K562 (cell line): ENCODE measurements around the gene FANCG. TPM values are rescaled to one million over a fixed set of nuclear protein-coding genes. Genes with fewer than 3 reads are reported as not detected.

Source experiments
- EGR1 ChIP-seq: fragments of 450-650 bp; conservative IDR thresholded peaks from 2 replicates; pipeline ENCODE4 v1.6.1; 2017; ENCODE audit warnings: mild to moderate bottlenecking
- FOXM1 ChIP-seq, 2 experiments: fragments of 450-650 bp in 1 of 2; sonication (generic) in 1 of 2; formaldehyde crosslinking in 1 of 2; IDR thresholded peaks; 2 replicates each; pipeline versions ENCODE4 v1.6.1 to v1.9.0; 2017 to 2022; ENCODE audit warnings: low read depth in 2 of 2, mild to moderate bottlenecking in 2 of 2, missing genetic modification reagents in 1 of 2, moderate library complexity in 1 of 2
- FOXP4 ChIP-seq: sonication (generic); formaldehyde crosslinking; IDR thresholded peaks from 2 replicates; pipeline ENCODE4 v1.8.0; 2022; ENCODE audit warnings: mild to moderate bottlenecking, missing genetic modification reagents, borderline replicate concordance
- GTF2F1 ChIP-seq: IDR thresholded peaks from 2 replicates; pipeline ENCODE4 v1.6.1; 2011; ENCODE audit warnings: low read depth, low read length, improper control_type of control experiment
- HMGXB4 ChIP-seq: sonication (generic); formaldehyde crosslinking; IDR thresholded peaks from 2 replicates; pipeline ENCODE4 v1.8.1; 2023; ENCODE audit warnings: mild to moderate bottlenecking, missing genetic modification reagents
- ILK ChIP-seq: fragments of 450-650 bp; IDR thresholded peaks from 2 replicates; pipeline ENCODE4 v1.6.1; 2016; ENCODE audit warnings: missing genetic modification characterization, low read depth, mild to moderate bottlenecking, missing compliant biosample characterization, moderate library complexity, borderline replicate concordance
- IRF9 ChIP-seq: fragments of 450-650 bp; IDR thresholded peaks from 2 replicates; pipeline ENCODE4 v1.6.1; 2016; ENCODE audit warnings: missing biosample characterization, missing genetic modification characterization
- MAFK ChIP-seq: IDR thresholded peaks from 2 replicates; pipeline ENCODE4 v1.6.1; 2011; ENCODE audit warnings: low read length, improper control_type of control experiment
- MEIS2 ChIP-seq: fragments of 450-650 bp; IDR thresholded peaks from 2 replicates; pipeline ENCODE4 v1.6.1; 2014; ENCODE audit warnings: mild to moderate bottlenecking; ENCODE audit not compliant: partially characterized antibody
- MTA1 ChIP-seq: fragments of 450-650 bp; IDR thresholded peaks from 2 replicates; pipeline ENCODE4 v1.6.1; 2017; ENCODE audit warnings: borderline replicate concordance
- NKRF ChIP-seq: fragments of 450-650 bp; IDR thresholded peaks from 2 replicates; pipeline ENCODE4 v1.6.1; 2016; ENCODE audit warnings: borderline replicate concordance
- PML ChIP-seq: IDR thresholded peaks from 2 replicates; pipeline ENCODE4 v1.6.1; 2012; ENCODE audit warnings: low read length, inconsistent platforms
- RHOXF2B ChIP-seq: fragments of 250-450 bp; sonication (Bioruptor Pico); conservative IDR thresholded peaks from 2 replicates; pipeline ENCODE4 v1.5.1; 2021
- SMC3 ChIP-seq: conservative IDR thresholded peaks from 2 replicates; pipeline ENCODE4 v1.6.1; 2011; ENCODE audit warnings: low read depth, low read length, improper control_type of control experiment; ENCODE audit not compliant: insufficient read depth
- SNRNP70 ChIP-seq: fragments of 200-400 bp; formaldehyde crosslinking; optimal IDR thresholded peaks from 2 replicates; pipeline ENCODE3; 2017; ENCODE audit warnings: low read depth, low read length
- TEAD4 ChIP-seq, 2 experiments: sonication (generic) in 1 of 2; formaldehyde crosslinking in 1 of 2; IDR thresholded peaks; 2 replicates each; pipeline versions ENCODE4 v1.6.1 to v1.8.0; 2012 to 2022; ENCODE audit warnings: borderline replicate concordance in 1 of 2, inconsistent platforms in 1 of 2, low read length in 1 of 2, mild to moderate bottlenecking in 1 of 2, missing genetic modification reagents in 1 of 2
- THRB ChIP-seq: fragments of 450-650 bp; formaldehyde crosslinking; conservative IDR thresholded peaks from 2 replicates; pipeline ENCODE4 v1.4.0; 2022; ENCODE audit warnings: mild to moderate bottlenecking, missing genetic modification characterization
- U2AF1 ChIP-seq: fragments of 200-400 bp; formaldehyde crosslinking; optimal IDR thresholded peaks from 2 replicates; pipeline ENCODE3; 2017; ENCODE audit warnings: mild to moderate bottlenecking, low read depth, low read length, moderate library complexity
- ZNF282 ChIP-seq: sonication (generic); formaldehyde crosslinking; IDR thresholded peaks from 2 replicates; pipeline ENCODE4 v1.8.1; 2023; ENCODE audit warnings: missing genetic modification reagents
- ZNF431 ChIP-seq: sonication (generic); formaldehyde crosslinking; IDR thresholded peaks from 2 replicates; pipeline ENCODE4 v1.8.0; 2022; ENCODE audit warnings: mild to moderate bottlenecking, missing genetic modification reagents
- ZZZ3 ChIP-seq: fragments of 450-650 bp; IDR thresholded peaks from 2 replicates; pipeline ENCODE4 v1.6.1; 2016; ENCODE audit warnings: antibody characterized with exemption, mild to moderate bottlenecking, moderate library complexity
- polyA plus RNA-seq, 8 experiments: library from polyadenylated mRNA; depleted of rRNA in 4 of 8; stranded (reverse) in 5 of 8; unstranded in 3 of 8; fragments of >200 nt; fragmentation: Nextera tagmentation in 2 of 8; fragmentation: Illumina TruSeq in 1 of 8; extraction: Ambion mirVana in 2 of 8; extraction: Trizol in 1 of 8; gene quantifications; 2 replicates each; pipeline versions ENCODE4 v1.2.1 to v1.2.3, GENCODE V29; 2011 to 2014; ENCODE audit warnings: inconsistent platforms in 1 of 8, missing spikeins in 1 of 8
- total RNA-seq, 7 experiments: library from RNA; depleted of rRNA in 6 of 7; stranded (reverse); fragments of >200 nt in 6 of 7; fragmentation: Illumina TruSeq in 2 of 7; extraction: Trizol in 2 of 7; gene quantifications; 2 replicates each; pipeline versions ENCODE4 v1.2.1 to v1.2.3, GENCODE V29; 2011 to 2021; ENCODE audit warnings: low replicate concordance in 1 of 7

Gene FANCG
- total and polyA plus RNA-seq, 9 of the 15 experiments (the other 6 are each of a cell fraction or from before 2014, with no cell fraction given): 7.5 to 43.9 (median 31.0) TPM

- TF ChIP-seq MEIS2: peak; percentile 79
- no peak for TF ChIP-seq THRB (CRISPR knock-in tag)
- TF ChIP-seq PML: no peak
- TF ChIP-seq U2AF1: no peak
- no peak for TF ChIP-seq ZZZ3
- no peak for TF ChIP-seq ZNF431 (CRISPR knock-in tag)
- no peak for TF ChIP-seq SMC3
- peak; percentile 62 for TF ChIP-seq TEAD4 (IDR thresholded peaks at IDR 0.05; ENCODE audit: low read length)
- TF ChIP-seq TEAD4 (CRISPR knock-in tag; IDR thresholded peaks at IDR 0.05; ENCODE audit: borderline replicate concordance): no peak
- no peak for TF ChIP-seq HMGXB4
- no peak for TF ChIP-seq NKRF
- TF ChIP-seq EGR1: no peak
- no peak for TF ChIP-seq RHOXF2B (CRISPR knock-in tag)
- TF ChIP-seq FOXM1 (IDR thresholded peaks at IDR 0.05; ENCODE audit: low read depth): no peak
- no peak for TF ChIP-seq FOXM1 (CRISPR knock-in tag; IDR thresholded peaks at IDR 0.05; ENCODE audit: low read depth)
- no peak for TF ChIP-seq FOXP4 (CRISPR knock-in tag)
- TF ChIP-seq SNRNP70: no peak
- TF ChIP-seq GTF2F1: no peak
- no peak for TF ChIP-seq MAFK
- no peak for TF ChIP-seq ILK (tag)
- TF ChIP-seq MTA1: peak; percentile 50; the same call in 1 of the 2 replicates
- no peak for TF ChIP-seq IRF9 (tag)
- TF ChIP-seq ZNF282 (CRISPR knock-in tag): no peak
Measured at GRCh38 chr9:35026671-35027070, 53.1 kb downstream of the FANCG start (continued).
